ENCODE measurements around the gene ZFP69B. TPM values are rescaled to one million over a fixed set of nuclear protein-coding genes. Genes with fewer than 3 reads are reported as not detected.

The ZFP69B gene
- total and polyA plus RNA-seq, 2 donors: 0.89 to 6.6 TPM

Other genes with a start within 250 kb of the ZFP69B start
- gene TMCO2, start 202.5 kb upstream of the ZFP69B start, total RNA-seq: not detected
- not detected for gene TMCO2, start 202.5 kb upstream of the ZFP69B start, polyA plus RNA-seq
- gene ZMPSTE24, start 192.2 kb upstream of the ZFP69B start, total RNA-seq: 67.8 TPM
- 32.3 TPM for gene ZMPSTE24, start 192.2 kb upstream of the ZFP69B start, polyA plus RNA-seq
- 8.7 TPM for gene COL9A2, start 133.2 kb upstream of the ZFP69B start, total RNA-seq
- gene COL9A2, start 133.2 kb upstream of the ZFP69B start, polyA plus RNA-seq: 11.2 TPM
- gene SMAP2, start 76.7 kb upstream of the ZFP69B start, total RNA-seq: 17.0 TPM
- gene SMAP2, start 76.7 kb upstream of the ZFP69B start, polyA plus RNA-seq: 47.3 TPM
- gene ZFP69, start 26.8 kb downstream of the ZFP69B start, total RNA-seq: 8.6 TPM
- gene ZFP69, start 26.8 kb downstream of the ZFP69B start, polyA plus RNA-seq: 2.8 TPM
- 9.7 TPM for gene EXO5, start 58.3 kb downstream of the ZFP69B start, total RNA-seq
- gene EXO5, start 58.3 kb downstream of the ZFP69B start, polyA plus RNA-seq: 6.8 TPM
- 9.9 TPM for gene ZNF684, start 81.2 kb downstream of the ZFP69B start, total RNA-seq
- 3.2 TPM for gene ZNF684, start 81.2 kb downstream of the ZFP69B start, polyA plus RNA-seq
- gene RIMS3, start 215.2 kb downstream of the ZFP69B start, total RNA-seq: 3.1 TPM
- gene RIMS3, start 215.2 kb downstream of the ZFP69B start, polyA plus RNA-seq: 4.0 TPM
- gene NFYC, start 241.2 kb downstream of the ZFP69B start, total RNA-seq: 43.8 TPM
- gene NFYC, start 241.2 kb downstream of the ZFP69B start, polyA plus RNA-seq: 52.3 TPM